Renal cortex interstitium (tissue), 11 donors: ENCODE data around the gene GPHN. TPM values are rescaled to one million over a fixed set of nuclear protein-coding genes. Genes with fewer than 3 reads are reported as not detected.
"Not testable (repeated sequence)": the region's sequence is repeated elsewhere in the genome, so short reads cannot be mapped to it uniquely, and the experiment has no call there.

Experiments used
- DNase-seq, 11 donors: peaks; one replicate each; pipeline ENCODE4 v3.0.0-alpha.2; 2013; ENCODE audit warnings: low read depth in 9 of 11, low spot score in 4 of 11; ENCODE audit errors: extremely low read depth in 1 of 11
- polyA plus RNA-seq, 3 donors: library from polyadenylated mRNA; unstranded; fragments of 120-200 nt; gene quantifications; one replicate each; pipeline ENCODE4 v1.2.1, GENCODE V29; 2013; ENCODE audit not compliant: insufficient read length in 3 of 3

Gene GPHN
- polyA plus RNA-seq, 3 donors: 66.0 to 77.8 (median 70.6) TPM

- peak in 9 of 11 donors; percentile 41 to 71 (median 51) for DNase-seq
Observed at GRCh38 chr14:66495218-66496098, 12.5 kb upstream of the GPHN start.

- DNase-seq: no peak
Observed at GRCh38 chr14:66496188-66496807, 11.6 kb upstream of the GPHN start.

- DNase-seq: no peak
Observed at GRCh38 chr14:66496911-66497310, 11.0 kb upstream of the GPHN start.

- no peak for DNase-seq
Observed at GRCh38 chr14:66498311-66498710, 9.6 kb upstream of the GPHN start.

GRCh38 chr14:66501592-66501991 is 6.4 kb upstream of the GPHN start:
- no peak for DNase-seq

- not testable (repeated sequence) for DNase-seq
Observed at GRCh38 chr14:66502836-66503235, 5.1 kb upstream of the GPHN start.

GRCh38 chr14:66503532-66503931 is 4.4 kb upstream of the GPHN start:
- DNase-seq: no peak

- DNase-seq: peak in 1 of 11 donors; percentile 23
Observed at GRCh38 chr14:66507181-66507721, 696 bp upstream of the GPHN start.

- DNase-seq: no peak
Observed at GRCh38 chr14:66508547-66508845, 549 bp downstream of the GPHN start.

- peak in 1 of 11 donors; percentile 13 for DNase-seq
Observed at GRCh38 chr14:66508846-66509621, 1.1 kb downstream of the GPHN start.

GRCh38 chr14:66509874-66510273 is 1.9 kb downstream of the GPHN start:
- no peak for DNase-seq

- no peak for DNase-seq
Observed at GRCh38 chr14:66511849-66512248, 3.9 kb downstream of the GPHN start.

- no peak for DNase-seq
Observed at GRCh38 chr14:66514213-66514612, 6.3 kb downstream of the GPHN start.

- no peak for DNase-seq
Observed at GRCh38 chr14:66530526-66530925, 22.6 kb downstream of the GPHN start.

- no peak for DNase-seq
Observed at GRCh38 chr14:66539034-66539433, 31.1 kb downstream of the GPHN start.

GRCh38 chr14:66540038-66540437 is 32.1 kb downstream of the GPHN start:
- no peak for DNase-seq

GRCh38 chr14:66541627-66542026 is 33.7 kb downstream of the GPHN start:
- no peak for DNase-seq

- no peak for DNase-seq
Observed at GRCh38 chr14:66543996-66544395, 36.0 kb downstream of the GPHN start.

- not testable (repeated sequence) for DNase-seq
Observed at GRCh38 chr14:66545191-66545590, 37.2 kb downstream of the GPHN start.

- DNase-seq: not testable (repeated sequence)
Observed at GRCh38 chr14:66545751-66546150, 37.8 kb downstream of the GPHN start.
